ENCODE measurements around the gene NHS.

The NHS gene

GRCh38 chrX:17707731-17708130 is 332.7 kb downstream of the NHS start:
- in situ Hi-C loops (cut with HindIII; ENCODE audit: low sequenced_read_pairs), result no loop called here

DNA sequence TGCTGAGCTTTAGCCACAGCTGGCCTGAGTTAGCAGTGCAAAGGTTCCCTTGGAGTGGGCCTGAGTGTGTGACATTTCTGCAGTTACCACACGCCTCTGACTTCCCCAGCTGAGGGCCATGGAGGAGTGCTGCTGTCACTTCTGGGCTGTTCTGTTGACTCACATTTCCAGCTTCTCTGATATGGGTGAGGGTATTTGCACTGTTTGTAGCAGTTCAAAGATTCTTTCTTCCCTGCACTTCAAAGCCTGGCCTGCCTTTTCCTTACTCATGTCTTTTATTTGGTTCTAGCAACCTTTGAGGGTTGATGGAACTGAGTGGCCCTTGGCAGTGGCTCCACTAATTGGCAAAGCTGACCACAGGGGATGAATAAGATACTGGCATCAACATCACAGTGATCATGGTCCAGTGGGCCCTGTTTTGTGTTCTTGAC is 335.9 kb downstream of the NHS start:
- in situ Hi-C loops (cut with HindIII; ENCODE audit: low sequenced_read_pairs), result no loop called here

DNA sequence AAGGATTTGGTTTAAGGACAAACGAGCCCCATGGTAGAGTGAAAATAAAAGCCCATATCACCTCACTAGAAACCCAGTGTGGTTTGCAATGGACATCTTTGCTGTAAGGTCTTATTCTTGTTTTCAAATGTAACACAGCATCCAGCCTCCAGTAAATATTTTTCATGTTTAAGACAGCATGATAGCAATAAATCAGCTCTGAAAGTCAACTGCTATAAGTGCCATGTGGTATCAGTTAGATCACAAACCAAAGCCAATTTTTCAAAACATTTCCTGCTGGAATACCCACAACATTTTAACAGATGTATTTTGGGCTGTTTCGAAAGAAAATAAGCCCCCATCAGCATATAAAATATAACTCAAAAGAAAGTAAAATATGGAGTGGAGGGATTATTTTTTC is 338.3 kb downstream of the NHS start:
- in situ Hi-C loops (cut with HindIII; ENCODE audit: low sequenced_read_pairs), result no loop called here

DNA sequence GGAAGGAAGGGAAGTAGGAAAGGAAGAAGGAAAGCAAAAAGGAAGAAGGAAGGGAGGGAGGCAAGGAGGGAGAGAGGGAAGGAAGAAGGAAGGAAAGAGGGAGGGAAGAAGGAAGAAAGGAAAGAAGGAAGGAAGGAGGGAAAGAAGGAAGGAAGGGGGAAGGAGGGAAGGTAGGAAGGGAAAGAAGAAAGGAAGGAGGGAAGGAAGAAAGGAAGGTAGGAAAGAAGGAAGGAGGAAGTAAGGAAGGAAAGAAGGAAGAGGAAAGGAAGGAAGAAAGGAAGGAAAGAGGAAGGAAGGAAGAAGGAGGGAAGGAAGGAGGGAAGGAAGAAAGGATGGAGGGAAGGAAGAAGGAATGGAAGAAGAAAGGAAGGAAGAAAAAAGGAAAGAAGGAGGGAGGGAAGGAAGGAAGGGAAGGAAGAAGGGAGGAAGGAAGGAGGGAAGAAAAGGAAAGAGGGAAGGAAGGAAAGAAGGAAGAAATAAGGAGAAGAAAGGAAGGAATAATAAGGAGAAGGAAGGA is 343.7 kb downstream of the NHS start:
- in situ Hi-C loops (cut with HindIII; ENCODE audit: low sequenced_read_pairs), result no loop called here

DNA sequence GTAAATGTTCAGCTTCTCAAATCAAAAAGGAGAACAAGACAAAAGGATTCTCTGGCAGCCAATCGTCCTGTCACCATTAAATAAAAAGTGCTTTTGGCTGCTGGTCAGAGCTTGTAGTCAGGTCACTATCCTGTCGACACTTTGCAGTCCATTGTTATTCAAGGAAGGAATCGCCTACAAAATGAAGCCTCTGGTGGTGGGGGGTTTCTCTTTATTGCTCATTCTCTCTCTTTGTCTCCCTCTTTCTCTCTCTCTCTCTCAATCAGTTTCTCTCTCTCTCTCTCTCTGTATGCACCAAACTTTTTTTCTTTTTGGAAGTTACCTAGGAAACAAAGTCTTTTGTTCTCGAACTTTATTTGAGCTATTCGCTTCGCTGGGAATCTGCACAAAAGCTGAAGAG is 344.7 kb downstream of the NHS start:
- in situ Hi-C loops (cut with HindIII; ENCODE audit: low sequenced_read_pairs), result no loop called here

DNA sequence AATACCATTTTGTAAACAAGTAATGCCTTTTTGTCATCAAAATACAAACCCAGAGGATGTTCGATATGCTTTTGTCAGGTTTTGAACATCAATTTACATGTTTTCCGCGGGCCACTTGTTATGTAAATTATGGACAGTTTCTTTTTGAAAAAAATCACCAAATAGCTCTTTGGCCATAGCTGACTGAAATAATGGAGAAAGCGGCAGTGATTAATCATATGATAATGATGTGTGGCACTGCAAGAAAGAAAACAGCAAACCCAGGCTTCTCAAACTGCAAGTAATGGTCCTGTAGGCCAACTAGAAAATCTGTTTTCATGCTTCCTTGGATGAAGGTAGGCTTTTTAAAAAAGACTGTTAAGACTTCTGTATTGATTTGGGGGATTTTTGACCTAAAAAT is 346.7 kb downstream of the NHS start:
- in situ Hi-C loops (cut with HindIII; ENCODE audit: low sequenced_read_pairs), result no loop called here

- in situ Hi-C loops (cut with HindIII; ENCODE audit: low sequenced_read_pairs), result no loop called here
Measured at GRCh38 chrX:17725181-17725580, 350.2 kb downstream of the NHS start.

DNA sequence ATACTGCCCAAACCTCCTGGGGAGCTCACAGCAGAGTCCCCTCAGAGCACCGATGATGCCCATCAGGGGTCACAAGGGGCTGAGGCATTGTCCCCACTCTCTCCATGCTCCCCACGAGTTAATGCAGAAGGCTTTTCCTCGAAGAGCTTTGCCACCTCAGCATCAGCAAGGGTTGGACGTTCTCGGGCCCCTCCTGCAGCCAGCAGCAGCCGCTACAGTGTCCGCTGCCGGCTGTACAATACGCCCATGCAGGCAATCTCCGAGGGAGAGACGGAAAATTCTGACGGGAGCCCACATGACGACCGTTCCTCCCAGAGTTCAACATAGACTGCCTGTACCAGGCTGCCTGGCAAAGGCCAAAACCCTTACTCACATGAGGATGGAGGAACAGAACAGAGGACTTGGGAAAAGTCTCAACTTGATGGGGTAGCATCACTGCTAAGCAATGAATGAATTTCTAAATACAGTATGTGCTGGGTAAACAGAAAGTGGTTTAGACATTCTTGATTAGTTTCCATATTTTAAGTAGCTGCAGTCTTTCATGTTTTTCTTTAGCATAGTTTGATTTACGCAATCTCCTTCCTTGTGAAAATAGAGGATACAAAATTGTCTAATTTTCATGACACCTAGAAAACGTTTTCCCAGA is 357.3 kb downstream of the NHS start:
- in situ Hi-C loops (cut with HindIII; ENCODE audit: low sequenced_read_pairs), result loop anchor here (5.0 kb wide), 1 partner anchor 70 kb away; no protein-coding TSS in a partner anchor

DNA sequence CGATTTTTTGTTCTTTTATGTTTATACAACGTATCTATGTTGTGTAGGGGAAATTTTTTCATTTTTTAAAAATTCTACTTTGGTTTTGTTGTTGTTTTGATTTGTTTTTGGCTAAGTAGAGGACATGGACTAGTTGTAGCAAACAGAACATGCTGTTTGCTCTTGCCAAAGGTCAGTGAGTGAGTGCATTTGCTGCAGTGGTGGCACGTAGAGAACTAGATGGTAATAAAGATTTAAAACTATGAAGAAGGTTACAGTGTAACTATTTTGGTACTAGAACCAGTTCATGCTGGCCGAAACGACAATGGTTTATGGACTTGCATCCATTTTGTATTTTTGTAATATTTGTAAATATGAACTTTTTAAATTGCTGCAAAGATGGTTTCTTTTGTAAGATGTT is 360.4 kb downstream of the NHS start:
- in situ Hi-C loops (cut with HindIII; ENCODE audit: low sequenced_read_pairs), result no loop called here

DNA sequence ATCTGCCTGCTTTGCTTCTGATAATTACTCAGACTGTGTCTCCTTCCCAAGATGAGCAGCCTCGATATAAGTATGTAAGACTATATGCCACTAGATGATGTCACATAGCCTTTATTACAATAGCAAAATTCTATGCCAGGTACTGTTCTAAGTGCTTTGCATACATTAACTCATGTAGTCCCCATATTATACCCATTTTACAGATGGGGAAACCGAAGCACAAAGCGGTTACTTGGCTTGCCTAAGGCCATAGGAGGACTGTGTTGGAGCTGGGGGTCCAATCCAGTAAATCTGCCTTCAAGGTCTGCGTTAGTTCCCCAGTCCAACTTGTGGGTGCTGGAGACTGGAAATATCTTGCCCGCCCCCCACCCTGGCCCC is 361.5 kb downstream of the NHS start:
- in situ Hi-C loops (cut with HindIII; ENCODE audit: low sequenced_read_pairs), result no loop called here

DNA sequence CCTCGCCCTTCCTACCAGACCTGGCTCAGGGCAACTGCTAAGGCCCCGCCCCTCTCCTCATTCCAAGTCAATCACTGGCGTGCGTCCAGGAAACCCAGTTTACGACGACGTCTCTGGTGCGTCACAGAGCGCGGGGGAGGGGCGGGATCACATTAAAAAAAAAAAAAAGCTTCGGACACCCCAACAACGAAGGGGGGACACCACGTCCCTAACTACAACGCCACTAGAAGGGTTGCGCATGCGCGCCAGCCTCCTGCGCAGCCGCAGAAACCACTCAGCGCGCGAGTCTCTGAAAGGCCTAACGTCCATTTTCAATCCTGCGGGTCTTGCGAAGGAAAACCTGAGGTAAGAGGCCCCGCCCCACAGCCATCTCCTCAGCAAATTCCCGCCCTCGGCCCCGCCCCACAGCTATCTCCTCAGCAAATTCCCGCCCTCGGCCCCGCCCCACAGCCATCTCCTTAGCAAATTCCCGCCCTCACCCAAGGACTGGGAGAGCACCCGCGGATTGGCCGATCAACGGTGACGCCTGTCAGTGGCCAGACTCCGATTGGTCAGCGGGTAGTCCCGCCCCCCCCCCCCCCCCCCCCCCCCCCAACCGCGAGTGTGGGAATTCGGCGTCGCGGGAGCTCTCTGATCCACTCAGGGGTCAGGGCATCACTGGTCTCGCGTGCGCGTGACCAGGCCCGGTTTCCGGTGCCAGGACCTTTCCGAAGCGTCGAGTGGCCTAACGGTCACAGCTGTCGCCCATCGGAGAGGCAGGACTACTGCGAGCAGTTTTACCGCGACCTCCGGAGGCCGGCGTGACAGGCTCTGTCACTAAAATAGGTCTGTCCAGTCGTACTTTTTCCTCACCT is 362.1 kb downstream of the NHS start, which contains the start of gene SCML1:
TSS of gene SCML1 (plus strand) at position 638 of the 854 bp plus-strand sequence. CDS start 6,694 bp downstream, outside the sequence.
- in situ Hi-C loops (cut with HindIII; ENCODE audit: low sequenced_read_pairs), result no loop called here

DNA sequence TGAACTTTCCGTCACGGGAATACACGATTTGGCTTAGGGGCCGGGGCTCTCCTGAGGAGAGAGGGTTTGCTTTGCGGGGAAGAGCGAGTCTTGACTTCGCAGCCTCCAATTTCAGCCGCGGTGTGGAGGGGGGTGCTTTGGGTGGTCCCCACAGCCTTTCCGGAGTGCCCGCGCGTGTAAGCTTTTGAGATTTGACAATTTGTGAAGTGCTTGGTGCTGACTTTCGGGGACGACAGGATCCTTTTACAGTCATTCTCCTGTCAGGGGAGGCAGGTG is 362.6 kb downstream of the NHS start:
- in situ Hi-C loops (cut with HindIII; ENCODE audit: low sequenced_read_pairs), result no loop called here

DNA sequence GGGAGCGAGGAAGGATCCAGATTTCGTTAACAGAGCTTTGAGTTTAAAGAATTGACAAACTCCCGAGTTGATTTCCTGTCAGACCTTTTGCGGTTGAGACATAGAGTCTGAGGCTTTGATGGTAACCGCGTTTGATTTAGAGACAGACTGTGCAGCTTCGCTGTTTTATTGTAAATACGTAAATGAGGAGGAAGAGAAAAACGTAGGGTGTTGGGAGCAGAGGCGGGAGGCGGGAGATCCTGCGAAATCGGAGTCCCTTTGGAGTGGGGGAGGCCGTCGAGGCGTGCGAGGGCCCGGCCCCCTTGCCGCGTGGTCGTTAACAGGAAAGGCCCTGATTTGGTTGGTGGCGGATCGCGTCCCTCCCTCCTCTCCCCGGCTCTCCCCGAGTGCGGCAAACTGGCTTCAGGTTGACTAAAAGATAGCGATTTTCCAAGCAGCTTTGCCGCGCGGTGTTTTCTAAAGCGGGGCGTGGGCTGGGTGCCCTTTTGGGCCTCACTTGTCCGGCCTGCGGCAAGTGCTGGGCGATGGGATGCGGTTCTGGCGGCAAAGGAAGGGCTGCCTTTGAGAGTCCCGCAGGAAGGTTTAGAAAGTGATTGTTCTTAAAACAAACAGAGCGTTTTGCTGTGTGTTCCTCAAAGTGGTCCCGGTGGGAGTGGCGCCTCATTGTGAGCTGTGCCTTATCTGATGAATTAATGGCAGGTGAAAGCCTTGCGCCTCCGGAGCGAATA is 363.1 kb downstream of the NHS start:
- in situ Hi-C loops (cut with HindIII; ENCODE audit: low sequenced_read_pairs), result no loop called here

GRCh38 chrX:17738737-17739535 is 363.9 kb downstream of the NHS start:
- in situ Hi-C loops (cut with HindIII; ENCODE audit: low sequenced_read_pairs), result no loop called here

GRCh38 chrX:17740137-17741122 is 365.4 kb downstream of the NHS start:
- in situ Hi-C loops (cut with HindIII; ENCODE audit: low sequenced_read_pairs), result no loop called here

GRCh38 chrX:17741123-17741511 is 366.1 kb downstream of the NHS start:
- in situ Hi-C loops (cut with HindIII; ENCODE audit: low sequenced_read_pairs), result no loop called here

DNA sequence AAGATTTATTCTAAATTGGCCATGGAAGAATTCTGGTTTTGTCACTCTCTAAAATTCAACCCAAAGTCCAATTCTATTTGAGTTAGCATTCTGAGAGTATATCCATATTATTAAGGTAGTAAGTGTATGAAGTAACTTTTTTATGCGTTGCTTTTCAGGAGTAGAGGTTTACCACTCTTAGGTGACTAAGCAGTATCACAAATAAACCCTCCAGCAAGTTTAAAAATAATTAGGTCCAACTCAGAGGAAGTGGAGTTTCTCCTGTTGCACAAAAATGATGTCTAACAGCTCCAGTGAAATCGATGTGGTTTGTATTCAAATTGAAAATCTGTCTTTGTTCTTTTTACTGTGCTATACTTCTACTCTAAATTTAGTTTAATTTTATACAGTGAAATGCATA is 368.9 kb downstream of the NHS start:
- in situ Hi-C loops (cut with HindIII; ENCODE audit: low sequenced_read_pairs), result no loop called here

- in situ Hi-C loops (cut with HindIII; ENCODE audit: low sequenced_read_pairs), result no loop called here
Measured at GRCh38 chrX:17744896-17745523, 370.0 kb downstream of the NHS start.

DNA sequence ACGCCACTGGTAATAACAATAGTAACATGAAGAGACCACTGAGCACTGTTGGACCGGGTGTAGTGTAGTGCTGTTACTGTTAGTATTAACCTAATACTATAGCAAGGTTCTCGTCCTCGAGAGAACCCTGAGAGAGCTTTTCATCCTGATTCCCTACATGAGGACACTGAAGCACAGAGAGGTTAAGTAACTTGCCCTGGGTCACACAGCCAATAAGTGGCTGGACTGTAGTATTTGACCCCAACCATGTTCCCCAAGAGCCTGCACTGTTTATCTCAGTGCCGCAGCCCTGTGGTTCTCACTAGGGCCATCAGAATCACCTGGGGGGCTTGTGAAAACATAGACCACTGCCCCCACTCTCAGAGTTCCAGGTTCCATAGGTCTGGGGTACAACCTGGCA is 372.7 kb downstream of the NHS start:
- in situ Hi-C loops (cut with HindIII; ENCODE audit: low sequenced_read_pairs), result no loop called here

Data from endothelial cell of hepatic sinusoid (primary cell).